ENCODE results near the gene BCAS3.
"Not testable (repeated sequence)": the region's sequence is repeated elsewhere in the genome, so short reads cannot be mapped to it uniquely, and the experiment has no call there.

Gene BCAS3

DNA sequence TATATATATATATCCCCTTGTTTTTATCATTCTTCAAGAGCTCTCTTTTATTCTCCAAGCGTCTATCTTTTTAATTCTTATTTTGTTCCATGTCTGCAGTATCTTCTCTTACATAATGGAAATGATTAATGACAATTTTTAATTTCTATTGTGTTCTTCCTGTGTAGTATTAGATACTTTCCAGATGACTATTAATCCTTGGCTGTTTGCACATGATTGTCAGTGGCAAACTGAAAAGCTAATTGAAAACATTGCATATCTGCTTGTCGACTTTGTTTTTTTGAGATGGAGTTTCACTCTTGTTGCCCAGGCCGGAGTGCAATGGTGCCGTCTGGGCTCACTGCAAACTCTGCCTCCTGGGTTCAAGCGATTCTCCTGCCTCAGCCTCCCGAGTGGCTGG is 124.7 kb downstream of the BCAS3 start:
- DNase-seq: no peak

DNA sequence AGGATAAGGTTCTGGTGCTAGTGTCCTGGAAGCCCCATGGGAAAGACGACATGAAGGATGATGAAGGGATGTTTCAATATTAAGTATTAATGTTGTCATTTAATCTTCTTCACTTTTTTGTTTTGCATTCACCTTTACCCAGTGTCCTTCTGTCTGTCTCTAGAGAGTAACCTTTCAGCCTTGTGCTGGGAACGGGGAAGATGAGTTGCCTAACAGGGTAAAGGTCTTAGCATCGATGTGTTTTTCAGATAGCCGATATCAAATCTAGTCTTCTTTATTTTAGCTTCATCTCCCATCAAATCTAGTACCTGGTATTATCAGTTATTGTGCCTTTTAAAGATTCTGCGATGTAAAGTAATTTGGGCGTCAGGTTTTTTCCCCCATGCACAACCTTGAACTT is 125.4 kb downstream of the BCAS3 start:
- DNase-seq: no peak

DNA sequence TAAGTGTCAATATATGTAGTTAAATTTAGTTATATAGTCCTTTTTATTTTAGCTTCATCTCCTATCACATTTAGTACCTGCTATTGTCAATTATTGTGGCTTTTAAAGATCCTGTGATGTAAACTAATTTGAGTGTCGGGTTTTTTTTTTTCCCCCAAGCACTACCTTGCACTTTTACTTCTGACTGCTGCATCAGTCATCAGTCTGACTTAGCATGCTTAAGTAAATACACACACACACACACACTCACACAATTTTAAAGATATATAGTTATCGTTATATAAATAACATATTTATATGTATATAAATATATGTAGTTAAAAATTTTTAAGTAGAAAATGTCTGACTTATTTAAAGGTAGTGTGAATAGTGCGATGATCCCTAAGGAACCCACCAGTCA is 127.2 kb downstream of the BCAS3 start:
- no peak for DNase-seq

DNA sequence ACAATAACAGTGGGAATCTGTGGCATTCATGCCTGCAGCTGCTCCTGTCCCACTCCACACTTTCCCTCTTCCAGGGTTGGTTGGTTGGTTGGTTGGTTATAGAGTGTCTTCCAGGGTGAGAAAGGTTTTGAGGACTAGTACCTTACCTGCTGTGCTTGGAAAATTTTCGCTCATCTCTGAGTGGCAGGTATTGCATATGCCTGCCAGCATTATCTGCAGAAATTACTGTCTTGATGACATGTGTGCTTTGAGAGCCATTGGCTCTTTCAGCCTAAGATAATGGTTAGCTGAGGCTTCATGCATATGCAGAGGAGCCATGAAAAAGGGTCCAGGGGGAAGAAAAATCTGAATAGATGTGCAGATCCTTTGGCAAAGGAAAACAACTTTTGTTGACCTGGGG is 131.8 kb downstream of the BCAS3 start:
- DNase-seq: no peak

DNA sequence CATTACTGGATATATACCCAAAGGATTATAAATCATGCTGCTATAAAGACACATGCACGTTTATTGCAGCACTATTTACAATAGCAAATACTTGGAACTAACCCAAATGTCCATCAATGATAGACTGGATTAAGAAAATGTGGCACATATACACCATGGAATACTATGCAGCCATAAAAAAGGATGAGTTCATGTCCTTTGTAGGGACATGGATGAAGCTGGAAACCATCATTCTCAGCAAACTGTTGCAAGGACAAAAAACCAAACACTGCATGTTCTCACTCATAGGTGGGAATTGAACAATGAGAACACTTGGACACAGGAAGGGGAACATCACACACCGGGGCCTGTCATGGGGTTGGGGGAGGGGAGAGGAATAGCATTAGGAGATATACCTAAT is 137.3 kb downstream of the BCAS3 start:
- not testable (repeated sequence) for DNase-seq

DNA sequence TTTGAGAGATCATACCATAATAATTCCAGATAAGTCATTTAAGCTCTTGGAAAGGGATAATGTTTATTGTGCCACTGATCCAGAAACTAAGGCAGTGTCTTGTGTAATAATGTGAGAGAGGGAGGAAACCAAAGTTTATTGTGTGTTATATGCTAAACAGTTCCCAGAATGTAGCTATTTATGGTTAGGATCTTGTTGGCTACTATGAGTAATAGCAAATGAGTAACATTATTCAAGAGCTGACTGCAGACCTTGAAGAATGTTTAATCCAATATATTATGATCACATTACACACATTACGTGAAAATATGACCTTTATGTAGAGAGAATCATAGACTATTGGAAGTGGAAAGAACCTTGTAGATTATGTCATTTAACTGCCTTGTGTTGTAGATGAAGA is 139.5 kb downstream of the BCAS3 start:
- DNase-seq: no peak

DNA sequence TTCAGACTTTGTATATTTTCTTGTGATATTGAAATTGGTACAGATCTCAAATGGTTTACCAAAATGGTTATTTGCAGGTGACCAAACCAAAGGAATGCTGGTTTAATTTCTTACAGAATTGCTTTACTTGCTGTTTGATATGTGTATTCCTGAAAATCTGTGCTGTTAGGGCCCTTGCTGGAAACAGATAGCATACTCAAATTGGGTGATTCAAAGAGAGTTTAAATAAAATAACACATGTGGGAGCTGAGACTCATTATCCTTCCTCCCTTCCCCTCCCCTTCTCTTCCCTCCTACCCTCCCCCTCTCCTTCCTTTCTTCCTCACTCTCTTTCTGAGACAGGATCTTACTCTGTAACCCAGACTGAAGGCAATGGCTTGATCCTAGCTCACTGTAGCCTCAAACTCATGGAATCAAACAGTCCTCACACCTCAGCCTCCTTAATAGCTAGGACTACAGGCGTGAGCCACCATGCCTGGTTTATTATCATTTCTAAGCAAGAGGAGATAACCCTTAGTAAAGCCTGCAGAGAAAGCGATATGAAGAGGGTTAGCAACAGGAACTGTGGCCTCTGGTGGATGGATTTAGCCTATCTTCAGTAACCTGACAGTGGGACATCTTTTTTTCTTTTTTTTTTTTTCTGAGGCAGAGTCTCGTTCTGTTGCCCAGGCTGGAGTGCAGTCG is 141.9 kb downstream of the BCAS3 start:
- no peak for DNase-seq

DNA sequence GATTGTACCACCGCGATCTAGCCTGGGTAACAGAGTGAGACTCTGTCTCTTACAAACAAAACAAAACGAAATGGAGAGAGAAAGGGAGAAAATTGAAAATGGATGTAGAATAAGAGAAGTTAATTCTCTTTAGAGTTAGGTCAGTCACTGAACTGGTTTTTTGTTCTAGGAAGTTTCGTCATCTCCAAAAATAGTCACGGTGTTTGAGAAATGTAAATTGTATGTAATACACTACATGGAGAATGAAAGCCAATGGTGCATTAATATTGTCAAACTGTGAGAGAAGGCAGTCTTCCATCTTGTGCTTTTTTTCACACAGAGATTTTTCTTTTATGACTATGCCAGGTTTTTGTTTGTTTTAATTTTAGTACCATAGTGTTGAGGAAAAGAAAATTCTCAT is 145.9 kb downstream of the BCAS3 start:
- no peak for DNase-seq

DNA sequence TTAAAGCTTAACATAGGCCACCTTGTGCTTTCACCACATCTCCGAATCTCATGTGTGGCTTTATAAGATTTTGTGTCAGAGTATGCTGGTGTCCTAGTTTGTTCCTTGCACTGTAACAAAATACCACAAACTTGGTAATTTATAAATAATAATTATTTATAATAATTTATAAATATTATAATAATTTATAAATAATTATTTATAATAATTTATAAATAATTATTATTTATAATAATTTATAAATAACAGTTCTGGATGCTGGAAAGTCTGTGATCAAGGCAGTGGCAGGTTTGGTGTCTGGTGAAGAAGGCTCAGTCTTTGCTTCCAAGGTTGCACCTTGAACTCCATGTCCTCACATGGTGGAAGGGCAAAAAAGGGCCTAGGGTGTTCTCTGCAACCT is 147.7 kb downstream of the BCAS3 start:
- no peak for DNase-seq

DNA sequence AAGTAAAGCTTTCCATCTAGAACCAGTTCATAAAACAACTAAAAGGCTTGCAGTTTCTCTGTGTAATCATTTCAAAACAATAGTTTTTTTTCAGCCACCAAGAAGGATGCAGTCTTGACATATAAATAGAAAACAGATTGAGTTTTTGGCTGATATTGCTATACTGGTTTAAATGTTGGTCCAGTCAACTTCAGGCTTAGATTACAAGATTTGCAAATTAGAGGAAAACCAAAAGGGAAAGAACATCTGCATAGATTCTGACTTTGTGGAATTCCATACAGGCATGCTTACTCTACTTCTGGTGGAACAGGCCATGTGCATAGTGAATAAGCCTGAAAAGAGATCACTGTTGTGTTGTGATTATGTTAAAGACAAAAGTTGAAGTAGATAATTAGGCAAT is 150.3 kb downstream of the BCAS3 start:
- no peak for DNase-seq

DNA sequence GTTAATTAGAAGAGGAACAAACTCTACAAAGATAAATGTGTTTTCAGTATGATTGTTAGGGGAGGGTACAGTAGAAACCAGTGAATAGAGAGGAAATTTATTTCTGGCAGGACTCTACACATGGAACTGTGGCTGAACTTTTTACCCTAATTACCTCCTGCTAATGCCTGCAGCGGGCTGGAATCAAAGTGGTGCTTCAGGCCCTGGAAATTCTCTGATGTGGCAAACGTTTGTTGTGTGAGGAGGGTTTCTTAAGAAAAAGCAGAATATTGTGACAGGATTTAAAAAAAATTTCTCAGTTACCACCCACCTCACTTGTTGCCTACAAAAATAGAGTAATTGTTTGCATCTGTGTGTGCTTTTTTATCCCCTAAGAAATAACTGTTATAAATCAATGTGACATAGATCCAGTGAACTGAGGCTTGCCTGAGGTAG is 154.5 kb downstream of the BCAS3 start:
- no peak for DNase-seq

DNA sequence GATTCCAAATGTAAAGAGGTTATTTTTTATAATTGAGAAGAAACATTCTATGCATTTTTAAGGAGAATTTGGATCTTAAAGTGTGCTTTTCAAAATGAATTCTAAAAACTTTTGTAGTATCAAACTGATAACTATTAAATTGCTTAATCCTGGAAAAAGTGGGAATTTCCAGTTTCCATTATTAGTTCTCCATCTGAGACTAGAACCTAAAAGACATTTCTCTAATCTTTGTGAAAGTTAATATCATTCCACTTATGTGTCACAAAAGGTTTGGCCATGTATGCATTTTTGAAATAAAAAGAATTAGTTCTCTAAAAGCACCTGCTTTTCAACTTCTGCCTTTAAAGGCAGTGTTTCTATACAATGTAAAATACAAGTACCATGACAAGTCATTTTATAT is 155.0 kb downstream of the BCAS3 start:
- no peak for DNase-seq

DNA sequence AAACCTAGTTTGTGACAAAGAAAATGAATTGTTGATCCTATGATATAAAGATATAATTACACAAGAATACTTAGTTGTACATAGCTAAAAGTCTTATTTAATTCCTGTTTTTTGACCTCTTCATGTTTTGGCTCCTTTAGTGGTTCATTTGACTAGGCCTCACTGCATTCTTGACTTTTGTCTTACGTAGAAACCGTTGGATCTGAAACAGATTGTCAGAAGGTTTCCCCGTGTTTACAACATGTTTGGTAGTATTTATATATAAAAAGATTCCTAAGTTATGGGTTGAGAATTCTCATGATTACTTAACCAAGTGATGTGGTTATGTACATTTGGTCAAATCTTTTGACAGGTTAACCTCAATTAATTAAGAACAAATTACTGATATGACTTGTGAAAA is 162.8 kb downstream of the BCAS3 start:
- no peak for DNase-seq

DNA sequence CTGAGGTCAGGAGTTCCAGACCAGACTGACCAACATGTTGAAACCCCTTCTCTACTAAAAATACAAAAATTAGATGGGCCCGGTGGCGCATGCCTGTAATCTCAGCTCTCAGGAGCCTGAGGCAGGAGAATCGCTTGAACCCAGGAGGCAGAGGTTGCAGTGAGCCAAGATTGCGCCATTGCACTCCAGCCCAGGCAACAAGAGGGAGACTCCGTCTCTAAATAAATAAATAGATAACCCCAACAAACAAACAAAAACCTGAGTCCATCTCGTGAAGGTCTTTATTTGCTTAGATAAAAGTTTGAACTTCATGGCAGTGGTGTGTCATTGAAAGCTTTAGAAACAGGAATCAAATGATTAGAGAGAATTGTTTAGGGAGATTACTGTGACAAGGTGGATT is 167.4 kb downstream of the BCAS3 start:
- no peak for DNase-seq

DNA sequence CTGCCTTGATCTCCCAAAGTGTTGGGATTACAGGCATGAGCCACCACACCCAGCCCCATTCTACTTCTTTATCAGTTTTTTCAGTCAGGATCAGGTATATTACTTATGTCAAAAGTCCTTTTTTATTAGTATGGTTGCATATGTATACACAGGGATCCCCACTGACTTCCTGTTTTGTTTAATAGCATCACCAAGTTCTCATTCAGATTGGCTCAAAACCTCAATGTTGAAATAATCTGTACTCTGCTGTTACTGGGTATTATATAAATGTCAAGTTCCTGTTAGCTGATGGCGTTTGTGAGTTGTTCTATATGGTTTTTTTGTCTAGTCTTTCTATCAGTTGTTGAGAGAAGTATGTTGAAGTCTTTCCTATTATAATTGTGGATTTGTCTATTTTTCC is 168.5 kb downstream of the BCAS3 start:
- DNase-seq: no peak

DNA sequence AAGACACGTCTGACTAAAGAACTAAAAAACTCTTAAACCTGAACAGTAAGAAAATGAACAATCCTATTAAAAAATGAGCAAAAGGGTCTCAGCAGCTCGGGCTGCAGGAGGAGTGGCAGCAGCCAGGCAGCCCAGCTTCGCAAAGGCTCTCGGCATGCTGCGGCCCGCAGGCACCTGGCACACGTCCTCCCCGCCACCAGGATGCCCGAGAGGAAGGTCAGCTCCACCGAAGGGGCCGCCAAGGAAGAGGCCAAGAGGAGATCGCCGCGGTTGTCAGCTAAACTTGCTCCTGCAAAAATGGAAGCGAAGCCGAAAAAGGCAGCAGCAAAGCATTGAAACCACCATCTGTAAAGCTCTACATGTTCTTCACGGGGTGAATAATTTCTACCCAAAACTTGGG is 173.5 kb downstream of the BCAS3 start:
- DNase-seq: no peak

DNA sequence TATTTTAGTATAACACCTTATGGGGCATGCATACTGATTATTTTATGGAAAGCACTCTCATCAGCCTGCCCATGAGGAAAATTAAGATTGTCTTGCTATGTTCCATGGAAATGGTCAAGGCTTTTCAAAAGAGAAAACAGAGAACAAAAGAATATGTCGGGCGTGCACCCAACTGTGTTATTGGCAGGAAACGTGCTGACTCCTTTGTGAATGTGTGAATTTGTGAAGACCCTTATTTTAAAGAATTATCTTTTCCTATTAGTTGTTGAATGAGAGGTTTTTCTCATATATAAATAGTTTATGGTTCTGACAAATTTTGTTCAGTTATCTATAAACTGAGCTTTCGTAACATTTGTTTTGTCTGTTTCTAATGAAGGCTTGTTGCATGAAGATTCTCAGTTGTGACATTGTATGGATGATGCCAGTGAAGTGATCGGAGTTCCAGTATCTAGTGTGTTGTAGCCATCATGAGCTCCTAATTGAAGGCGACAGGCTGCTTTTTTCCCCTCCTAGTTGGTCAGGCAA is 180.0 kb downstream of the BCAS3 start:
- no peak for DNase-seq

DNA sequence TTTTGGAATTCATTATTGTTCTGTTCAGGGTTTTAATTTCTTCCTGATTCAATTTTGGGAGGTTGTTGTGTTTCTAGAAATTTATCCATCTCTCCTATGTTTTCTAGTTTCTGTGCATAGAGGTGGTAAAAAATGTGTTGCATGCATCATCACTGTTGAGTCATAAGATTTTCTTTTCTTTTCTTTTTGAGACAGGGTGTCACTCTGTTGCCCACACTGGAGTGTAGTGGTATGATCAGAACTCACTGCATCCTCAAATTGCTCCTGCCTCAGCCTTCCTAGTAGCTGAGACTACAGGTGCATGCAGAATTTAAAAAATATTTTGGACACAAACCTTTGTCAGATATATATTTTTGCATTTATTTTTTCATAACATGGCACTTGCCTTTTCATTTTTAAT is 184.8 kb downstream of the BCAS3 start:
- DNase-seq: no peak

DNA sequence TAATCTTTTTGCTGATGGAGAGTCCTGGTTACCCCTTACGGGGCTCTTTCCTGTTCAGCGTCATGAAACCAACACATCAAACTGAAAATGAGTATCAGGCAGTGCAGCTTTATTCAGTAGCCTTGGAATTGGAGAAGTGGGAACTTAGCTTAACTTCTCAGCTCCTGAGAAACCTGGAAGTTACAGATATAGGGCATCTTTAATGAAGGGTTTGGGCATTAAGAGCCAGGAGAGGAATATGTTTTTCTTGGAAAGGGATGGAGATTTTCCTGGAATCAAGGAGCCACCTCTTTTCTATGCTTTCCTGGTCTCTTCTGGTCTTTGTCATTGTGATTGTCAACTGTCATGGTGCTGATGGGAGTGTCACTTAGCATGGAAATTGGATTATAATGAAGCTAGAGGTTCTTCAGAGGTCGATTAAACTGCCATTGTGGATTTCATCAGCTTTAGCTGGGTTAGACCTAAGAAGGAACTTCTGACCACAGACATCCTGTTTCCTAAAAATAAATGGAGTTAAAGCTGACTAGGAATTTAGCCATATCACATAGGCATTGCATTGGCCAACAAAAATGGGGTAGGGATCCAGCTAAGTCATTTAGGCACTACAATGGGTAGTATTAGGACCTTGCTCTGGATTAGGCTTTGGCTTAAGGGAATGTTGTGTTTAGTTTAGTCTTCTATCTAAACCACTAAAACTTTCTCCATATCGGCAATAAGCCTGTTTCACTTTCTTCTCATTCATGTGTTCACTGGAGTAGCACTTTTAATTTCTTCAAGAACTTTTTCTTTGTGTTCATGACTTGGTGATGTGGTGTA is 186.4 kb downstream of the BCAS3 start:
- no peak for DNase-seq

DNA sequence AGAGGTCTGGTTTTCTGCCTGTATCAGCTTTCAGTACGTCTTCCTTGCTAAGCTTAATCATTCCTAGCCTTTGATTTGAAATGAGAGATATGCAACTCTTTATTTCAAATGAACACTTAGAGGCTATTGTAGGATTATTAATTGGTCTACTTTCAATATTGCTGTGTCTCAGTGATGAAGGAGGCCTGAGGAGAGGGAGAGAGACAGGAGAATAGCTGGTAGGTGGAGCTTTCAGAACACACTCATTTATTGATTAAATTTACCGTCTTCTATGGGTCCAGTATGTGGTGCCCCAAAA is 187.0 kb downstream of the BCAS3 start:
- no peak for DNase-seq

DNA sequence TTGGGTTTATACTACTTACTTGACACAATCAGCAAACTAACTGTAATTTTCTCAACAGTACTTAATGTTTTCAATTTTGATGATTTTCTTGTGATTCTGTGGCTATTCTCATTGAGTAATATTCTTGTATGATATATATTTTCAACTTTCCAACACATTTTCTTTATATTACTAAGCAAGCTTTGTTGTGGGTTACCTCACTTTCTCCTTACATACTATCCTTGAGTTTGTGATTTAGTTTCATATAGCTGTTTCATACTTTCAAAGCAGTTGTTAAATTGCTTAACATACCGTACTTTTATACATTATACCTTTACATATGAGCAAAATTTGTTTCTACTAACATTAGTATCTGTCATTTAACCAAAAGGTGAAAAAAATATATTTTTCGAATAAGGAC is 197.1 kb downstream of the BCAS3 start:
- no peak for DNase-seq

DNA sequence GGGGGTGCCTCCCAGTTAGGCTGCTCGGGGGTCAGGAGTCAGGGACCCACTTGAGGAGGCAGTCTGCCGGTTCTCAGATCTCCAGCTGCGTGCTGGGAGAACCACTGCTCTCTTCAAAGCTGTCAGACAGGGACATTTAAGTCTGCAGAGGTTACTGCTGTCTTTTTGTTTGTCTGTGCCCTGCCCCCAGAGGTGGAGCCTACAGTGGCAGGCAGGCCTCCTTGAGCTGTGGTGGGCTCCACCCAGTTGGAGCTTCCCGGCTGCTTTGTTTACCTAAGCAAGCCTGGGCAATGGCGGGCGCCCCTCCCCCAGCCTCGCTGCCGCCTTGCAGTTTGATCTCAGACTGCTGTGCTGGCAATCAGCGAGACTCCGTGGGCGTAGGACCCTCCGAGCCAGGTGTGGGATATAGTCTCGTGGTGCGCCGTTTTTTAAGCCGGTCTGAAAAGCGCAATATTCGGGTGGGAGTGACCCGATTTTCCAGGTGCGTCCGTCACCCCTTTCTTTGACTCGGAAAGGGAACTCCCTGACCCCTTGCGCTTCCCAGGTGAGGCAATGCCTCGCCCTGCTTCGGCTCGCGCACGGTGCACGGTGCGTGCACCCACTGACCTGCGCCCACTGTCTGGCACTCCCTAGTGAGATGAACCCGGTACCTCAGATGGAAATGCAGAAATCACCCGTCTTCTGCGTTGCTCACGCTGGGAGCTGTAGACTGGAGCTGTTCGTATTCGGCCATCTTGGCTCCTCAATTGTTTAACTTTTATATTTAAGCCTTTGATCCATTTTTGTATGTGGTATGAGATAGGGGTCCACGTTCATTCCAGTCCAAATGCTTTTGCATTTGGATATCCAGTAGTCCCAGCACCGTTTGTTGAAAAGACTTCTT is 209.3 kb downstream of the BCAS3 start:
- peak in 1 of 2 experiments; percentile 26 for DNase-seq

DNA sequence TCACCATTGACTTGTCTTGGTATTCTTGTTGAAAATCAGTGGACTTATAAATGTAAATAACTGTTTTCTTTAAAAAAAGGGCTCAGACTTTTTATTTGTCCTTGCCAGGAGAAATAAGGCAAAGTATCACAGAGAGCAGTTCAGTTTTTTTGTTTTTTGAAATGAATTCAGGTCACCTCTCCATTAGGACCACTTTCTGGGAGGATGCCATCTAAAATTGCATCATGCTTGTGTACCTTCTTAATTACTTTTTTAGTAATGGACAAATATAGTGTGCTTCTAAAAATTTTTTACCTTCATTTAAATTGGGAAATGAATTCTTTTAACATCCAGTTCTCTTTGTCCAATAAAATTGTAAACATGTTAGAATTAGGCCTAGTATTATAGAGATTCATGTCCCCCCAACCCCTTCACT is 210.0 kb downstream of the BCAS3 start:
- DNase-seq: peak in 1 of 2 experiments; percentile 18

Data from NCI-H526 (cell line).